Pancreas (tissue), 10 donors: ENCODE measurements around the gene SMOC1. TPM values are rescaled to one million over a fixed set of nuclear protein-coding genes. Genes with fewer than 3 reads are reported as not detected.

Experiments
- ATAC-seq, 4 donors: fragments of 200-7000 bp; cut with Tn5 transposase; one replicate each; pipeline versions ENCODE4 v1.8.0 to v1.9.1; 2020; ENCODE audit warnings: mild to moderate bottlenecking in 4 of 4, moderate library complexity in 4 of 4
- DNase-seq, 6 donors: peaks; one replicate each; pipeline ENCODE4 v3.0.0-alpha.2; 2020
- FAIRE-seq: peaks from 2 replicates; lab custom pipeline; 2012; peaks lifted over from hg19 to GRCh38; lab: Jason Lieb, UNC
- H3K27ac ChIP-seq, 4 donors: fragments of 200-600 bp; sonication (generic); 1 replicate in 3 of 4; 2 replicates in 1 of 4; pipeline versions ENCODE4 v1.5.0 to v1.8.0; 2020
- H3K27me3 ChIP-seq, 4 donors: fragments of 200-600 bp; one replicate each; pipeline ENCODE4 v1.8.0; 2021
- H3K36me3 ChIP-seq, 3 donors: fragments of 200-600 bp; sonication (generic) in 1 of 3; one replicate each; pipeline versions ENCODE4 v1.5.0 to v1.8.0; 2020 to 2021
- H3K4me1 ChIP-seq, 3 donors: fragments of 200-600 bp; one replicate each; pipeline ENCODE4 v1.8.0; 2021
- H3K4me3 ChIP-seq, 4 donors: fragments of 200-600 bp; sonication (generic) in 2 of 4; one replicate each; pipeline versions ENCODE4 v1.5.0 to v1.8.0; 2020 to 2021
- H3K9me3 ChIP-seq, 4 donors: fragments of 200-600 bp; one replicate each; pipeline ENCODE4 v1.8.0; 2021
- CTCF ChIP-seq, 4 donors: fragments of 200-600 bp; sonication (generic) in 3 of 4; IDR thresholded peaks; one replicate each; pipeline versions ENCODE4 v1.5.0 to v1.8.0; 2021; ENCODE audit warnings: antibody characterized with exemption in 4 of 4
- WGBS, 2 donors: extraction: QIAGEN DNeasy Blood & Tissue Kit; methylation state at CpG; one replicate each; pipeline ENCODE4 v1.1.7; 2013; 5-methylcytosine and 5-hydroxymethylcytosine counted together
- intact Hi-C, 3 donors: fragments of 100-400 bp; cut with DNase I; formaldehyde crosslinking; loops; one replicate each; pipeline versions ENCODE4 v1.11.1 to v1.14.2; 2022
- polyA plus RNA-seq, 2 donors: library from polyadenylated mRNA; stranded (reverse); fragments of 200-250 nt; gene quantifications; one replicate each; pipeline ENCODE4 v1.2.3, GENCODE V29; 2013
- total RNA-seq, 6 donors: library from RNA; stranded (reverse); fragmentation: NEBNext Ultra II Directional in 4 of 6; extraction: Animal tissue kit (Norgen Biotek cat#: 25700) in 4 of 6; gene quantifications; one replicate each; pipeline versions ENCODE4 v1.2.1 to v1.2.4, GENCODE V29; 2021 to 2023
- donor health status: healthy with polysubstance abuse.
- donor health status: DM: no; HTN: no; CAD: no; lungs with moderate emphysema.
- donor health status: DM: no; HTN: no; CAD: no.
- donor health status: control.
- donor health status: control.
- donor health status: Bipolar disorder and iron deficiency.
- donor health status: DM: yes; HTN: yes; CAD: no.
- donor health status: DM: no; HTN: no; CAD: no.
- donor health status: DM: no; HTN: no; CAD: no.
- donor health status: DM: yes; HTN: yes; CAD: no.

SMOC1 gene
- total and polyA plus RNA-seq, 8 donors, result 2.2 to 55.7 (median 6.3) TPM

GRCh38 chr14:69848903-69849391 lies 30.3 kb upstream of the SMOC1 start:
- WGBS, 2 donors, result 48 to 50% methylated on average over 6 of the region's 6 CpGs
- Histone ChIP-seq H3K4me3 (no peak overlapping the region), H3K27ac (no peak overlapping the region), H3K36me3 (no peaks in the 10 kb centered on the region), H3K9me3 (no peaks in the 10 kb centered on the region), H3K4me1 (no peaks in the 10 kb centered on the region), H3K27me3 (no peaks in the 10 kb centered on the region)
- DNase-seq, result no peak
- TF ChIP-seq CTCF (IDR thresholded peaks at IDR 0.05), result no peak
- no peak for FAIRE-seq
- ATAC-seq, result peak in 2 of 4 donors; percentile 47 to 55
- intact Hi-C loops, result no loop called here

- ATAC-seq, result no peak
- no peak for DNase-seq
- H3K27me3 ChIP-seq, result no peaks in the 10 kb centered on the region
- H3K27ac ChIP-seq, result no peak overlapping the region
- 85 to 92% methylated on average over 35 of the region's 35 CpGs for WGBS, 2 donors
- no peaks in the 10 kb centered on the region for H3K9me3 ChIP-seq
- intact Hi-C loops, result no loop called here
- FAIRE-seq, result no peak
- no peaks in the 10 kb centered on the region for H3K4me1 ChIP-seq
- no peaks in the 10 kb centered on the region for H3K36me3 ChIP-seq
- H3K4me3 ChIP-seq, result no peak overlapping the region
- TF ChIP-seq CTCF (IDR thresholded peaks at IDR 0.05), result no peak
These were observed 29.0 kb upstream of the SMOC1 start for GRCh38 chr14:69850086-69850735.

- FAIRE-seq (no peak), DNase-seq (no peak), ATAC-seq (no peak)
- Histone ChIP-seq H3K27me3 (no peaks in the 10 kb centered on the region), H3K27ac (no peak overlapping the region), H3K9me3 (no peaks in the 10 kb centered on the region), H3K36me3 (no peaks in the 10 kb centered on the region), H3K4me3 (no peak overlapping the region), H3K4me1 (no peaks in the 10 kb centered on the region)
- TF ChIP-seq CTCF (IDR thresholded peaks at IDR 0.05), result no peak
- intact Hi-C loops, result no loop called here
- WGBS, 2 donors, result 71 to 82% methylated on average over 2 of the region's 2 CpGs
These were observed 28.5 kb upstream of the SMOC1 start for GRCh38 chr14:69850736-69851112.

GRCh38 chr14:69852531-69853321 lies 26.5 kb upstream of the SMOC1 start:
- DNase-seq, result no peak
- no peak for ATAC-seq
- Histone ChIP-seq H3K9me3 (no peaks in the 10 kb centered on the region), H3K36me3 (no peaks in the 10 kb centered on the region), H3K27ac (no peak overlapping the region), H3K27me3 (no peaks in the 10 kb centered on the region), H3K4me1 (no peaks in the 10 kb centered on the region), H3K4me3 (no peak overlapping the region)
- TF ChIP-seq CTCF (IDR thresholded peaks at IDR 0.05), result no peak
- WGBS, 2 donors, result 86 to 88% methylated on average over 7 of the region's 7 CpGs
- intact Hi-C loops, result no loop called here
- no peak for FAIRE-seq

GRCh38 chr14:69853774-69854173 lies 25.4 kb upstream of the SMOC1 start:
- intact Hi-C loops, result no loop called here
- TF ChIP-seq CTCF (IDR thresholded peaks at IDR 0.05), result no peak
- no peak for DNase-seq
- Histone ChIP-seq H3K27ac (no peak overlapping the region), H3K4me3 (no peak overlapping the region), H3K4me1 (no peaks in the 10 kb centered on the region), H3K36me3 (no peaks in the 10 kb centered on the region), H3K27me3 (no peaks in the 10 kb centered on the region), H3K9me3 (no peaks in the 10 kb centered on the region)
- no peak for ATAC-seq
- 70 to 80% methylated on average over 7 of the region's 7 CpGs for WGBS, 2 donors
- no peak for FAIRE-seq
